ENCODE data around the gene DRC3.
A peak's percentile ranks its signal among the peaks of the same experiment; 100 is the strongest.

The DRC3 gene

DNA sequence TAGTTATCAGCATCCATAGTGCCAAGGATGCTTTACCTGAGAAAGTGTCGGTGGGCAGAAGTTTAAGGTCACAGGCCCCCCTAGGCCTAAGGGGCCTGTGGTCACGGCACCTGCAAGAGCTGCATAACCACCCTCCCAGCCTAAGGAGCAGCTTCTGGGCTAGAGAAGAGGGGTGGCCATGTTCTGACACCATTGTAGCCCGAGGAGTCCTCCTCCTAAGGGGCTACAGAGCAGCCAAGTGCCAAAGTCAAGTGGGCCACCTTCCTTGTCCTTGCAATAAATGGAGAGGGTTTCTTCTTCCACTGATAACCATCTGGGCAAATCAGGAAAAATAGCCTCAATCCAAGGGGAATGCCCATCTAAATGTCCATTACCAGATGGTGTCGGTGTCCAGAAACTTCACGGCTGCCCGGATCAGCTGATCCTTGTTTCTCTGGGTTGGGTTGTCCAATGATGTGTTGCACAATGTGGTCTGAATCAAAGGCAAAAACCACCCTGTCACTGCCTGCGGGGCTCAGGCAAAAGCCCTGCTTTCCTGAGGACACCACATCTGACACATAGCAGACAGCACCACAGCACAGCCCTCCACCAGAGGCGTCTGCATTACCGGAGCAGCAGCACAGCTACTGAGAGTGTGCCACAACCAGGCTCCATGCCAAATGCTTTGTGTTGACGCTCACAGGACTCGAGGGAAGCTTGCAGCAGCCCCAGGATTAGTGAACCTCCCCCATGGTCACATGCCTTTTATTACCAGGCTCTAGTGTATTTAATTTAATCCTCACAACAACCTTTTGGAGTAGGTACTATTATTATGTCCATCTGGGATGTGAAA, 53.5 kb downstream of the DRC3 start:
- ATAC-seq, result peak; percentile 91
- TF ChIP-seq ISL1 (CRISPR knock-in tag; IDR thresholded peaks at IDR 0.05) (no peak), ZNF8 (CRISPR knock-in tag; IDR thresholded peaks at IDR 0.05) (no peak), ARNTL (CRISPR knock-in tag; IDR thresholded peaks at IDR 0.05; ENCODE audit: borderline replicate concordance, low read depth) (no peak), TOX (CRISPR knock-in tag; IDR thresholded peaks at IDR 0.05; ENCODE audit: borderline replicate concordance) (no peak), ZNF565 (CRISPR knock-in tag; conservative IDR thresholded peaks at IDR 0.05; ENCODE audit: low read depth) (no peak), RARB (CRISPR knock-in tag; IDR thresholded peaks at IDR 0.05) (no peak), OSR1 (CRISPR knock-in tag; IDR thresholded peaks at IDR 0.05) (no peak), PPARA (CRISPR knock-in tag; IDR thresholded peaks at IDR 0.05; ENCODE audit: borderline replicate concordance) (no peak), GLIS3 (CRISPR knock-in tag; IDR thresholded peaks at IDR 0.05) (no peak), ZNF70 (CRISPR knock-in tag; IDR thresholded peaks at IDR 0.05) (no peak), SNAI2 (CRISPR knock-in tag; IDR thresholded peaks at IDR 0.05) (no peak)
- TF ChIP-seq, protein P1, sequence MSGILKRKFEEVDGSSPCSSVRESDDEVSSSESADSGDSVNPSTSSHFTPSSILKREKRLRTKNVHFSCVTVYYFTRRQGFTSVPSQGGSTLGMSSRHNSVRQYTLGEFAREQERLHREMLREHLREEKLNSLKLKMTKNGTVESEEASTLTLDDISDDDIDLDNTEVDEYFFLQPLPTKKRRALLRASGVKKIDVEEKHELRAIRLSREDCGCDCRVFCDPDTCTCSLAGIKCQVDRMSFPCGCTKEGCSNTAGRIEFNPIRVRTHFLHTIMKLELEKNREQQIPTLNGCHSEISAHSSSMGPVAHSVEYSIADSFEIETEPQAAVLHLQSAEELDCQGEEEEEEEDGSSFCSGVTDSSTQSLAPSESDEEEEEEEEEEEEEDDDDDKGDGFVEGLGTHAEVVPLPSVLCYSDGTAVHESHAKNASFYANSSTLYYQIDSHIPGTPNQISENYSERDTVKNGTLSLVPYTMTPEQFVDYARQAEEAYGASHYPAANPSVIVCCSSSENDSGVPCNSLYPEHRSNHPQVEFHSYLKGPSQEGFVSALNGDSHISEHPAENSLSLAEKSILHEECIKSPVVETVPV (CRISPR knock-in tag; IDR thresholded peaks at IDR 0.05), result no peak
- TF ChIP-seq, protein P2, sequence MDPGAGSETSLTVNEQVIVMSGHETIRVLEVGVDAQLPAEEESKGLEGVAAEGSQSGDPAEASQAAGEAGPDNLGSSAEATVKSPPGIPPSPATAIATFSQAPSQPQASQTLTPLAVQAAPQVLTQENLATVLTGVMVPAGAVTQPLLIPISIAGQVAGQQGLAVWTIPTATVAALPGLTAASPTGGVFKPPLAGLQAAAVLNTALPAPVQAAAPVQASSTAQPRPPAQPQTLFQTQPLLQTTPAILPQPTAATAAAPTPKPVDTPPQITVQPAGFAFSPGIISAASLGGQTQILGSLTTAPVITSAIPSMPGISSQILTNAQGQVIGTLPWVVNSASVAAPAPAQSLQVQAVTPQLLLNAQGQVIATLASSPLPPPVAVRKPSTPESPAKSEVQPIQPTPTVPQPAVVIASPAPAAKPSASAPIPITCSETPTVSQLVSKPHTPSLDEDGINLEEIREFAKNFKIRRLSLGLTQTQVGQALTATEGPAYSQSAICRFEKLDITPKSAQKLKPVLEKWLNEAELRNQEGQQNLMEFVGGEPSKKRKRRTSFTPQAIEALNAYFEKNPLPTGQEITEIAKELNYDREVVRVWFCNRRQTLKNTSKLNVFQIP (CRISPR knock-in tag; IDR thresholded peaks at IDR 0.05; ENCODE audit: borderline replicate concordance, low read depth), result no peak

DNA sequence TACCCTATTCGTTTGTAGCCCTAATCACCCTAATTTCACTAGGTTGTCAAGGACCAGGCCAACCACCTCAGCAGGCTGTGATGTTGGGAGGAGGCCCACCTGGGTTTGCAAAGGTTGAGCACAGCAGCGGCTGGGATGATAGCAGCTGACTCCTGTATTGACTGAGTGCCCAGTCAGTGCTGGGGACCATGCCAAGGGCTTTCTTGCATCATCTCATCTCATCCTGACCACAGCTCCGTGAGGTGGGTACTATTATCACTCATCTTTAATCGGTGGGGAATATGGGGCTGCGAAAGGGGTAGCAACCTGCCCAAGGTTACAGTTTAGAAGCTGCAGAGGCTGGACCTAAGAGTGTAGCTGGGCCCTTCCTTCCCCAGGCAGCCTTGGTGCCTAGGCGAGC, 54.6 kb downstream of the DRC3 start:
- TF ChIP-seq PPARA (CRISPR knock-in tag; IDR thresholded peaks at IDR 0.05; ENCODE audit: borderline replicate concordance) (no peak), OSR1 (CRISPR knock-in tag; IDR thresholded peaks at IDR 0.05) (no peak), TCF4 (CRISPR knock-in tag; IDR thresholded peaks at IDR 0.05; ENCODE audit: borderline replicate concordance) (no peak), ZFP3 (CRISPR knock-in tag; IDR thresholded peaks at IDR 0.05) (no peak), ZNF565 (CRISPR knock-in tag; conservative IDR thresholded peaks at IDR 0.05; ENCODE audit: low read depth) (no peak)
- no peak for ATAC-seq

DNA sequence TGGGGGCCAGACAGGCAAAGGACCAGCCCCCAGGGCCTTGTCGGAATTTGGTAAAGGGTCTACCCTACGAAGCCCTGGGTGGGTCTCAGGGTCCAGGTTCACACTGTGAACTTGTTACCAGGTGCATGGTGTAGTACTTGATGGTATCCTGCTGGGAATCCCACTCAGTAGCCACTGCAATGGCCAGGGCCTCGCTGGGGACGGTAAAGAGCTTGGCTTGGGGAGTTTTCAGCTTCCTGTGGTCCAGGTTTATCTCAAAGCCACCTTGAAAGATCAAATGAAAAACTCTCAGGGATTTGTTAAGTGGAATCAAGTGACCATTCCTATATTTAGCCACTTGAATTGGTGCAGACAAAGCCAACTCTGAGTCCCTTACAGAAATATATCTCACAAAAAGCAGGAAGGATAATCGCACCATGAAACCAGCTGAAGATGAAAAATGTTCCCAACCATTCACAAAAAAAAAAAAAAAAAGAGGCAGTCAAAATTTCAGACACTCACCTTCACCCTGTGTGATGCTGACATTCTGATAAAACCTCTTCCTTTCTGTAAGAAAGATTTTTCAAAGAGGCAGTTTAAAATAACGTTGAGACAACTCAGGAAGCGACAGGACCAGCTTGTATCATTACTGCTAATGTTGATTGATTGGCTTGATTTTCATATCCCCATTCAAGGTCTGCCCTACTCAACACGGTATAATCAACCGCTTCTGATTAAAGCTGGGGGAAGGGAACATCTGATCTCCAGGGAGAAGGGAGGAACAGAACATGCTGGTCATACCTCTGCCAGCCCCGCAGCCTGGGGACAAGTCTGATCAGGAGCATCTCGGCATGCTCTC, 55.7 kb downstream of the DRC3 start:
- no peak for ATAC-seq
- TF ChIP-seq PPARA (CRISPR knock-in tag; IDR thresholded peaks at IDR 0.05; ENCODE audit: borderline replicate concordance), result no peak
- peak; percentile 69 for TF ChIP-seq ZNF70 (CRISPR knock-in tag; IDR thresholded peaks at IDR 0.05)

GRCh38 chr17:18028952-18029540, 56.4 kb downstream of the DRC3 start:
- no peak for ATAC-seq
- TF ChIP-seq ZNF70 (CRISPR knock-in tag; IDR thresholded peaks at IDR 0.05), result no peak
- no peak for TF ChIP-seq ARNTL (CRISPR knock-in tag; IDR thresholded peaks at IDR 0.05; ENCODE audit: borderline replicate concordance, low read depth)
- no peak for TF ChIP-seq ZNF8 (CRISPR knock-in tag; IDR thresholded peaks at IDR 0.05)
- no peak for TF ChIP-seq RARB (CRISPR knock-in tag; IDR thresholded peaks at IDR 0.05)
- TF ChIP-seq TOX (CRISPR knock-in tag; IDR thresholded peaks at IDR 0.05; ENCODE audit: borderline replicate concordance), result no peak
- TF ChIP-seq, protein P2 (CRISPR knock-in tag; IDR thresholded peaks at IDR 0.05; ENCODE audit: borderline replicate concordance, low read depth), result no peak
- TF ChIP-seq, protein P3, sequence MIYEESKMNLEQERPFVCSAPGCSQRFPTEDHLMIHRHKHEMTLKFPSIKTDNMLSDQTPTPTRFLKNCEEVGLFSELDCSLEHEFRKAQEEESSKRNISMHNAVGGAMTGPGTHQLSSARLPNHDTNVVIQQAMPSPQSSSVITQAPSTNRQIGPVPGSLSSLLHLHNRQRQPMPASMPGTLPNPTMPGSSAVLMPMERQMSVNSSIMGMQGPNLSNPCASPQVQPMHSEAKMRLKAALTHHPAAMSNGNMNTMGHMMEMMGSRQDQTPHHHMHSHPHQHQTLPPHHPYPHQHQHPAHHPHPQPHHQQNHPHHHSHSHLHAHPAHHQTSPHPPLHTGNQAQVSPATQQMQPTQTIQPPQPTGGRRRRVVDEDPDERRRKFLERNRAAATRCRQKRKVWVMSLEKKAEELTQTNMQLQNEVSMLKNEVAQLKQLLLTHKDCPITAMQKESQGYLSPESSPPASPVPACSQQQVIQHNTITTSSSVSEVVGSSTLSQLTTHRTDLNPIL (CRISPR knock-in tag; IDR thresholded peaks at IDR 0.05; ENCODE audit: low read depth), result no peak
- TF ChIP-seq ZFP3 (CRISPR knock-in tag; IDR thresholded peaks at IDR 0.05), result no peak
- no peak for TF ChIP-seq GLIS3 (CRISPR knock-in tag; IDR thresholded peaks at IDR 0.05)
- no peak for TF ChIP-seq TSHZ2 (CRISPR knock-in tag; IDR thresholded peaks at IDR 0.05)
- TF ChIP-seq CSDC2 (CRISPR knock-in tag; IDR thresholded peaks at IDR 0.05), result no peak
- TF ChIP-seq, protein P1 (CRISPR knock-in tag; IDR thresholded peaks at IDR 0.05), result no peak
- TF ChIP-seq SNAI2 (CRISPR knock-in tag; IDR thresholded peaks at IDR 0.05), result no peak

All from SK-N-SH treated with all-trans-retinoic acid at 6 μM for 48 hours (cell line).